Endothelial cell of umbilical vein (primary cell): ENCODE measurements around the gene KLHL35. TPM values are rescaled to one million over a fixed set of nuclear protein-coding genes. Genes with fewer than 3 reads are reported as not detected.

ENCODE experiments used
- BruUV-seq: library from RNA; stranded (reverse); fragments of 400-500 nt; replicated peaks from 2 replicates; lab custom pipeline; 2021; lab: Mats Ljungman, UMichigan
- CTCF ChIA-PET: fragments of 300-600, 350-600 bp; sonication (Branson Sonifier 250); formaldehyde crosslinking; loops from one replicate; lab custom pipeline; 2021; ENCODE audit warnings: antibody characterized with exemption, inconsistent platforms; lab: Charles Lee
- POLR2A ChIA-PET: fragments of 300-600, 350-600 bp; sonication (Branson Sonifier 250); formaldehyde crosslinking; loops from one replicate; lab custom pipeline; 2021; ENCODE audit warnings: antibody characterized with exemption, inconsistent platforms; lab: Charles Lee
- DNase-seq: peaks from one replicate; pipeline ENCODE4 v3.0.0-alpha.2; 2011; ENCODE audit warnings: low read depth, low spot score
- FAIRE-seq: peaks from 2 replicates; lab custom pipeline; 2011; peaks lifted over from hg19 to GRCh38; lab: Jason Lieb, UNC
- H2AFZ ChIP-seq: 2 replicates; pipeline ENCODE4 v1.6.0; 2012; ENCODE audit warnings: low read depth, low read length, control low read depth, inconsistent platforms
- H3K27ac ChIP-seq: 2 replicates; pipeline ENCODE4 v1.5.1; 2011; ENCODE audit warnings: low read depth, mild to moderate bottlenecking, control low read depth, low read length, moderate library complexity; ENCODE audit not compliant: insufficient read depth
- H3K27me3 ChIP-seq, 2 experiments: 2 replicates each; pipeline versions ENCODE4 v1.6.0 to v1.6.1; 2011; ENCODE audit warnings: low read length in 2 of 2, mixed read lengths in 1 of 2; ENCODE audit not compliant: control insufficient read depth in 2 of 2, insufficient read depth in 2 of 2
- H3K36me3 ChIP-seq, 2 experiments: 2 replicates in 1 of 2; 3 replicates in 1 of 2; pipeline ENCODE4 v1.5.1; 2011; ENCODE audit warnings: low read length in 2 of 2, mild to moderate bottlenecking in 1 of 2, moderate library complexity in 1 of 2; ENCODE audit not compliant: control insufficient read depth in 2 of 2, insufficient read depth in 2 of 2; ENCODE audit errors: extremely low read depth in 1 of 2
- H3K4me1 ChIP-seq: 3 replicates; pipeline ENCODE4 v1.5.1; 2011; ENCODE audit warnings: mild to moderate bottlenecking, low read length; ENCODE audit not compliant: control insufficient read depth, insufficient read depth; ENCODE audit errors: extremely low read depth
- H3K4me2 ChIP-seq: 2 replicates; pipeline ENCODE4 v1.6.1; 2011; ENCODE audit warnings: low read length, control low read depth, mixed read lengths; ENCODE audit not compliant: insufficient read depth
- H3K4me3 ChIP-seq, 3 experiments: fragments of 200-600 bp in 1 of 3; sonication (generic), shearing (Covaris generic) in 1 of 3; replicated peaks in 1 of 3; 2 replicates each; pipeline ENCODE4 v1.5.1; 2011 to 2016; ENCODE audit warnings: control low read depth in 3 of 3, low read length in 3 of 3, mild to moderate bottlenecking in 2 of 3, inconsistent platforms in 1 of 3, low read depth in 1 of 3, moderate library complexity in 1 of 3; ENCODE audit not compliant: insufficient read depth in 1 of 3
- H3K79me2 ChIP-seq: 2 replicates; pipeline ENCODE4 v1.6.0; 2012; ENCODE audit warnings: low read length, inconsistent platforms; ENCODE audit not compliant: control insufficient read depth, insufficient read depth
- H3K9ac ChIP-seq: replicated peaks from 2 replicates; pipeline ENCODE3; 2011; ENCODE audit warnings: low read length, control low read depth; ENCODE audit not compliant: insufficient read depth; ENCODE audit errors: extremely low read depth
- H3K9me1 ChIP-seq: replicated peaks from 3 replicates; pipeline ENCODE4 v1.6.0; 2011; ENCODE audit warnings: mild to moderate bottlenecking, low read length; ENCODE audit not compliant: control insufficient read depth, insufficient read depth; ENCODE audit errors: extremely low read depth
- H3K9me3 ChIP-seq: replicated peaks from 2 replicates; pipeline ENCODE4 v1.5.1; 2012; ENCODE audit warnings: low read length, inconsistent platforms; ENCODE audit not compliant: control insufficient read depth, insufficient read depth
- H4K20me1 ChIP-seq: replicated peaks from 2 replicates; pipeline ENCODE3; 2011; ENCODE audit warnings: mild to moderate bottlenecking, low read length; ENCODE audit not compliant: control insufficient read depth, insufficient read depth; ENCODE audit errors: extremely low read depth
- CTCF ChIP-seq, 2 donors: IDR thresholded peaks; 1 replicate in 1 of 2; 2 replicates in 1 of 2; pipeline ENCODE4 v1.5.1; 2011; ENCODE audit warnings: low read length in 2 of 2, mild to moderate bottlenecking in 2 of 2, moderate library complexity in 2 of 2, control low read depth in 1 of 2, inconsistent platforms in 1 of 2, low read depth in 1 of 2; ENCODE audit not compliant: insufficient read depth in 1 of 2; ENCODE audit errors: extremely low read depth in 1 of 2
- FOS ChIP-seq: IDR thresholded peaks from 2 replicates; pipeline ENCODE4 v1.6.1; 2011; ENCODE audit warnings: mild to moderate bottlenecking, low read length, moderate library complexity, borderline replicate concordance; ENCODE audit not compliant: insufficient read depth
- JUN ChIP-seq: IDR thresholded peaks from 2 replicates; pipeline ENCODE4 v1.6.1; 2011; ENCODE audit warnings: borderline replicate concordance, low read depth; ENCODE audit not compliant: insufficient read length, insufficient read depth
- dilution Hi-C: fragments of 300-500 bp; cut with MboI; formaldehyde crosslinking; loops from one replicate; pipeline ENCODE4 v1.15.0; 2019; ENCODE audit warnings: low sequenced_read_pairs; ENCODE audit not compliant: extremely low pct_ligation_motif_present
- intact Hi-C: fragments of 100-400 bp; cut with micrococcal nuclease; formaldehyde crosslinking; loops from one replicate; pipeline ENCODE4 v1.10.0; 2022
- polyA plus RNA-seq, 4 experiments: library from polyadenylated mRNA; depleted of rRNA in 3 of 4; stranded (reverse) in 3 of 4; unstranded in 1 of 4; fragments of >200 nt; gene quantifications; 2 replicates each; pipeline versions ENCODE4 v1.2.1 to v1.2.3, GENCODE V29; 2011 to 2012; ENCODE audit warnings: missing spikeins in 1 of 4
- total RNA-seq: library from RNA; stranded (reverse); gene quantifications from 2 replicates; pipeline ENCODE4 v1.2.3, GENCODE V29; 2021

Gene KLHL35
- total and polyA plus RNA-seq, 2 donors (not counting 3 experiments of a cell fraction or from before 2014, with no cell fraction given), result 0.97 to 2.3 TPM

GRCh38 chr11:75450826-75451821 lies 18.1 kb upstream of the KLHL35 start:
- no TSS peak for BruUV-seq
- TF ChIP-seq FOS, result no peak
- TF ChIP-seq CTCF (IDR thresholded peaks at IDR 0.05; ENCODE audit: extremely low read depth in 1 of 2, insufficient read depth in 1 of 2, low read depth in 1 of 2, low read length in 2 of 2), result peak; percentile 63 to 68
- TF ChIP-seq JUN, result no peak
- FAIRE-seq (no peak), DNase-seq (no peak)
- Histone ChIP-seq H3K4me1 (no peaks in the 10 kb centered on the region), H3K9me3 (no peaks in the 10 kb centered on the region), H3K27ac (no peak overlapping the region), H3K4me3 (no peak overlapping the region), H2AFZ (no peak overlapping the region), H4K20me1 (no peaks in the 10 kb centered on the region), H3K4me2 (no peak overlapping the region), H3K27me3 (no peaks in the 10 kb centered on the region), H3K36me3 (peaks cover 0 to 15% of the 10 kb centered on the region in 2 experiments), H3K9me1 (no peaks in the 10 kb centered on the region), H3K79me2 (no peaks in the 10 kb centered on the region), H3K9ac (no peak overlapping the region)
- CTCF ChIA-PET, result interaction anchor here (0.5 to 2.0 kb wide), 20 partner anchors 11 to 113 kb away, joined by 3 to 10 read pairs (median 4); partner anchors contain the start of gene GDPD5
- dilution Hi-C loops (no loop called here), intact Hi-C loops (no loop called here)
- POLR2A ChIA-PET, result no interaction called here
